Spleen (tissue), 11 donors: ENCODE measurements around the gene CITED1. TPM values are rescaled to one million over a fixed set of nuclear protein-coding genes. Genes with fewer than 3 reads are reported as not detected.

Experiments used
- DNase-seq: peaks from one replicate; pipeline ENCODE4 v3.0.0-alpha.2; 2020
- H3K27ac ChIP-seq, 8 donors: fragments of 200-600 bp; sonication (generic) in 7 of 8; 1 replicate in 4 of 8; 2 replicates in 4 of 8; pipeline versions ENCODE4 v1.5.0 to v1.8.0; 2016 to 2021; ENCODE audit warnings: inconsistent platforms in 4 of 8, mild to moderate bottlenecking in 4 of 8, moderate library complexity in 1 of 8
- H3K27me3 ChIP-seq, 7 donors: fragments of 200-600 bp; sonication (generic) in 6 of 7; replicated peaks in 1 of 7; 1 replicate in 4 of 7; 2 replicates in 3 of 7; pipeline versions ENCODE4 v1.5.0 to v1.8.0; 2016 to 2021; ENCODE audit warnings: inconsistent platforms in 3 of 7, mild to moderate bottlenecking in 1 of 7
- H3K36me3 ChIP-seq, 6 donors: fragments of 200-600 bp; sonication (generic) in 5 of 6; 1 replicate in 4 of 6; 2 replicates in 2 of 6; pipeline versions ENCODE4 v1.5.0 to v1.8.0; 2016 to 2021; ENCODE audit warnings: inconsistent platforms in 2 of 6
- H3K4me1 ChIP-seq, 6 donors: fragments of 200-600 bp; sonication (generic) in 5 of 6; 1 replicate in 3 of 6; 2 replicates in 3 of 6; pipeline versions ENCODE4 v1.5.0 to v1.8.0; 2016 to 2021; ENCODE audit warnings: inconsistent platforms in 3 of 6
- H3K4me3 ChIP-seq, 8 donors: fragments of 200-600 bp; sonication (generic) in 7 of 8; 1 replicate in 4 of 8; 2 replicates in 4 of 8; pipeline versions ENCODE4 v1.5.0 to v1.8.0; 2016 to 2021; ENCODE audit warnings: inconsistent platforms in 4 of 8, mild to moderate bottlenecking in 4 of 8, moderate library complexity in 2 of 8
- H3K9me3 ChIP-seq, 8 donors: fragments of 200-600 bp; sonication (generic) in 7 of 8; 1 replicate in 4 of 8; 2 replicates in 4 of 8; pipeline versions ENCODE4 v1.5.0 to v1.8.0; 2016 to 2021; ENCODE audit warnings: inconsistent platforms in 4 of 8
- CTCF ChIP-seq, 11 experiments: fragments of 200-600 bp in 7 of 11; fragments of 450-650 bp in 4 of 11; sonication (generic) in 4 of 11; IDR thresholded peaks in 8 of 11; conservative IDR thresholded peaks in 3 of 11; 1 replicate in 7 of 11; 2 replicates in 4 of 11; pipeline versions ENCODE4 v1.4.0 to v1.8.0; 2016 to 2021; ENCODE audit warnings: antibody characterized with exemption in 11 of 11, inconsistent platforms in 4 of 11, mild to moderate bottlenecking in 1 of 11
- POLR2A ChIP-seq, 3 donors: fragments of 450-650 bp; IDR thresholded peaks; one replicate each; pipeline ENCODE4 v1.5.1; 2017; ENCODE audit warnings: antibody characterized with exemption in 3 of 3, mild to moderate bottlenecking in 1 of 3
- POLR2AphosphoS5 ChIP-seq, 3 donors: sonication (generic); formaldehyde crosslinking; IDR thresholded peaks; one replicate each; pipeline ENCODE4 v1.5.1; 2017; ENCODE audit warnings: antibody characterized with exemption in 3 of 3
- WGBS, 5 donors: extraction: QIAGEN DNeasy Blood & Tissue Kit in 3 of 5; methylation state at CpG; one replicate each; pipeline versions ENCODE4 v1.1.5 to v1.1.7; 2013 to 2018; 5-methylcytosine and 5-hydroxymethylcytosine counted together
- intact Hi-C: fragments of 100-400 bp; cut with DNase I; formaldehyde crosslinking; loops from one replicate; pipeline ENCODE4 v1.15.0; 2023; ENCODE audit warnings: low total_unique reads
- polyA plus RNA-seq, 3 donors: library from polyadenylated mRNA; stranded (reverse); fragments of 200-250 nt; gene quantifications; one replicate each; pipeline ENCODE4 v1.2.1, GENCODE V29; 2013
- total RNA-seq, 7 donors: library from RNA; depleted of rRNA in 3 of 7; stranded (reverse); fragments of >200 nt in 3 of 7; fragmentation: NEBNext Ultra II Directional in 4 of 7; extraction: Animal tissue kit (Norgen Biotek cat#: 25700) in 4 of 7; gene quantifications; one replicate each; pipeline versions ENCODE4 v1.1.0 to v1.2.1, GENCODE V29; 2016 to 2021
- donor health status: healthy with polysubstance abuse.
- donor health status: DM: no; HTN: no; CAD: no; lungs with moderate emphysema.
- donor health status: DM: no; HTN: no; CAD: no.
- donor health status: Bipolar disorder and iron deficiency.
- donor health status: healthy.
- donor health status: DM: no; HTN: no; CAD: no.
- donor health status: DM: yes; HTN: yes; CAD: no.

Gene CITED1
- total and polyA plus RNA-seq, 10 donors = 0.33 to 0.73 (median 0.37) TPM; not detected in 5

- Histone ChIP-seq H3K27ac (no peak overlapping the region), H3K27me3 (peaks cover 0 to 8% (median 0%) of the 10 kb centered on the region in 7 donors), H3K4me3 (no peak overlapping the region), H3K9me3 (no peaks in the 10 kb centered on the region), H3K36me3 (peaks cover 0 to 6% (median 3%) of the 10 kb centered on the region in 6 donors), H3K4me1 (peaks cover 8 to 12% (median 9%) of the 10 kb centered on the region in 6 donors)
- intact Hi-C loops = no loop called here
- TF ChIP-seq POLR2AphosphoS5 (IDR thresholded peaks at IDR 0.05) (no peak), POLR2A (IDR thresholded peaks at IDR 0.05) (no peak), CTCF (IDR thresholded peaks at IDR 0.05 in 8 of 11, conservative IDR thresholded peaks at IDR 0.05 in 3 of 11) (no peak)
- DNase-seq = no peak
- WGBS, 5 donors = 76 to 86% (median 82%) methylated on average over 5 of the region's 5 CpGs
Observed at GRCh38 chrX:72280321-72280845, 25.3 kb downstream of the CITED1 start.

- intact Hi-C loops = no loop called here
- TF ChIP-seq POLR2AphosphoS5 (IDR thresholded peaks at IDR 0.05) = no peak
- no peak for TF ChIP-seq CTCF (IDR thresholded peaks at IDR 0.05 in 8 of 11, conservative IDR thresholded peaks at IDR 0.05 in 3 of 11)
- no peak for TF ChIP-seq POLR2A (IDR thresholded peaks at IDR 0.05)
Observed at GRCh38 chrX:72276478-72276953, 29.2 kb downstream of the CITED1 start.

GRCh38 chrX:72274526-72274925 is 31.2 kb downstream of the CITED1 start:
- Histone ChIP-seq H3K27ac (peak overlapping the region in 3 of 8 donors; percentile 8 to 53 (median 15)), H3K4me1 (peaks cover 14 to 36% (median 23%) of the 10 kb centered on the region in 6 donors), H3K4me3 (peak overlapping the region in 2 of 8 donors; percentile 68 to 79), H3K27me3 (peaks cover 0 to 8% (median 0%) of the 10 kb centered on the region in 7 donors), H3K9me3 (no peaks in the 10 kb centered on the region), H3K36me3 (peaks cover 0 to 65% (median 61%) of the 10 kb centered on the region in 6 donors)
- WGBS, 5 donors = 42 to 68% (median 65%) methylated on average over 5 of the region's 5 CpGs
- intact Hi-C loops = no loop called here
- TF ChIP-seq POLR2A (IDR thresholded peaks at IDR 0.05) (no peak), POLR2AphosphoS5 (IDR thresholded peaks at IDR 0.05) (no peak), CTCF (IDR thresholded peaks at IDR 0.05 in 8 of 11, conservative IDR thresholded peaks at IDR 0.05 in 3 of 11) (no peak)
- DNase-seq = no peak

More at GRCh38 chrX:72276478-72276953, 29.2 kb downstream of the CITED1 start:
- H3K4me1 ChIP-seq = peaks cover 14 to 29% (median 23%) of the 10 kb centered on the region in 6 donors
- H3K9me3 ChIP-seq = no peaks in the 10 kb centered on the region
- peaks cover 0 to 8% (median 0%) of the 10 kb centered on the region in 7 donors for H3K27me3 ChIP-seq
- H3K36me3 ChIP-seq = peaks cover 0 to 45% (median 41%) of the 10 kb centered on the region in 6 donors
- 0 to 1% (median 1%) methylated on average over 14 to 18 of the region's 18 CpGs for WGBS, 5 donors
- peak overlapping the region; percentile 34 to 79 (median 62) for H3K4me3 ChIP-seq
- peak overlapping the region; percentile 80 to 89 (median 82) for H3K27ac ChIP-seq
- DNase-seq = no peak

GRCh38 chrX:72273718-72274117 is 32.0 kb downstream of the CITED1 start:
- no peak for TF ChIP-seq POLR2A (IDR thresholded peaks at IDR 0.05)
- no peak for TF ChIP-seq POLR2AphosphoS5 (IDR thresholded peaks at IDR 0.05)
- no peak for TF ChIP-seq CTCF (IDR thresholded peaks at IDR 0.05 in 8 of 11, conservative IDR thresholded peaks at IDR 0.05 in 3 of 11)
- Histone ChIP-seq H3K27ac (no peak overlapping the region), H3K36me3 (peaks cover 0 to 73% (median 68%) of the 10 kb centered on the region in 6 donors), H3K4me3 (peak overlapping the region in 1 of 8 donors; percentile 79), H3K27me3 (peaks cover 0 to 8% (median 0%) of the 10 kb centered on the region in 7 donors), H3K4me1 (peaks cover 14 to 36% (median 23%) of the 10 kb centered on the region in 6 donors), H3K9me3 (no peaks in the 10 kb centered on the region)
- WGBS, 5 donors = 84 to 92% (median 90%) methylated on average over 6 of the region's 6 CpGs
- intact Hi-C loops = no loop called here
- no peak for DNase-seq
